ENCODE measurements around the gene ANAPC13. TPM values are rescaled to one million over a fixed set of nuclear protein-coding genes. Genes with fewer than 3 reads are reported as not detected.

The ANAPC13 gene
- total and polyA plus RNA-seq, 2 experiments from 2014 or later, result 119 to 149 TPM

GRCh38 chr3:134441821-134442220, 44.0 kb downstream of the ANAPC13 start:
- H3K4me2 ChIP-seq, result no peak overlapping the region
- no peak for TF ChIP-seq CTCF (IDR thresholded peaks at IDR 0.05; ENCODE audit: poor library complexity)
- H3K79me2 ChIP-seq, result no peaks in the 10 kb centered on the region
- no peak overlapping the region for H2AFZ ChIP-seq
- DNase-seq (ENCODE audit: low spot score), result no peak
- no peak overlapping the region for H3K27ac ChIP-seq
- no peaks in the 10 kb centered on the region for H3K9me3 ChIP-seq (ENCODE audit: low read depth)
- H3K9me2 ChIP-seq (replicated peaks; ENCODE audit: insufficient read depth), result no peaks in the 10 kb centered on the region
- 86% methylated on average over 2 of the region's 2 CpGs for WGBS (ENCODE audit: low lambda C conversion rate, missing lambda C conversion rate)
- no peaks in the 10 kb centered on the region for H3K4me1 ChIP-seq (ENCODE audit: insufficient read depth)
- H3K36me3 ChIP-seq (replicated peaks; ENCODE audit: insufficient read depth, low read depth), result no peaks in the 10 kb centered on the region
- no peaks in the 10 kb centered on the region for H3K27me3 ChIP-seq
- no peak overlapping the region for H3K4me3 ChIP-seq
- no peaks in the 10 kb centered on the region for H4K20me1 ChIP-seq (ENCODE audit: insufficient read depth, poor library complexity, severe bottlenecking)

GRCh38 chr3:134441321-134441720, 44.5 kb downstream of the ANAPC13 start:
- H3K36me3 ChIP-seq (replicated peaks; ENCODE audit: insufficient read depth, low read depth), result no peaks in the 10 kb centered on the region
- H3K9me2 ChIP-seq (replicated peaks; ENCODE audit: insufficient read depth), result no peaks in the 10 kb centered on the region
- H3K4me2 ChIP-seq, result no peak overlapping the region
- H3K4me1 ChIP-seq (ENCODE audit: insufficient read depth), result no peaks in the 10 kb centered on the region
- TF ChIP-seq CTCF (IDR thresholded peaks at IDR 0.05; ENCODE audit: poor library complexity), result no peak
- no peak for TF ChIP-seq EZH2phosphoT487 (IDR thresholded peaks at IDR 0.05; ENCODE audit: low read depth, severe bottlenecking, unreplicated experiment)
- TF ChIP-seq EZH2 (IDR thresholded peaks at IDR 0.05; ENCODE audit: borderline replicate concordance), result no peak
- no peak overlapping the region for H3K27ac ChIP-seq
- H3K79me2 ChIP-seq, result no peaks in the 10 kb centered on the region
- DNase-seq (ENCODE audit: low spot score), result no peak
- H4K20me1 ChIP-seq (ENCODE audit: insufficient read depth, poor library complexity, severe bottlenecking), result no peaks in the 10 kb centered on the region
- H3K4me3 ChIP-seq, result no peak overlapping the region
- no peaks in the 10 kb centered on the region for H3K9me3 ChIP-seq (ENCODE audit: low read depth)
- H3K27me3 ChIP-seq, result no peaks in the 10 kb centered on the region
- 92% methylated on average over 1 of the region's 1 CpG for WGBS (ENCODE audit: low lambda C conversion rate, missing lambda C conversion rate)
- no peak overlapping the region for H2AFZ ChIP-seq

GRCh38 chr3:134437211-134437752, 48.5 kb downstream of the ANAPC13 start:
- TF ChIP-seq EZH2 (IDR thresholded peaks at IDR 0.05; ENCODE audit: borderline replicate concordance), result no peak
- no peak for TF ChIP-seq CTCF (IDR thresholded peaks at IDR 0.05; ENCODE audit: poor library complexity)
- no peak for TF ChIP-seq EZH2phosphoT487 (IDR thresholded peaks at IDR 0.05; ENCODE audit: low read depth, severe bottlenecking, unreplicated experiment)
- Histone ChIP-seq H3K9me2 (replicated peaks; ENCODE audit: insufficient read depth) (no peaks in the 10 kb centered on the region), H3K27me3 (no peaks in the 10 kb centered on the region), H4K20me1 (ENCODE audit: insufficient read depth, poor library complexity, severe bottlenecking) (no peaks in the 10 kb centered on the region), H3K4me1 (ENCODE audit: insufficient read depth) (no peaks in the 10 kb centered on the region), H3K79me2 (no peaks in the 10 kb centered on the region), H3K9me3 (ENCODE audit: low read depth) (no peaks in the 10 kb centered on the region), H3K36me3 (replicated peaks; ENCODE audit: insufficient read depth, low read depth) (no peaks in the 10 kb centered on the region), H3K4me2 (no peak overlapping the region), H2AFZ (no peak overlapping the region), H3K4me3 (no peak overlapping the region), H3K27ac (no peak overlapping the region)
- 75% methylated on average over 3 of the region's 3 CpGs for WGBS (ENCODE audit: low lambda C conversion rate, missing lambda C conversion rate)
- no peak for DNase-seq (ENCODE audit: low spot score)

GRCh38 chr3:134432236-134432635, 53.5 kb downstream of the ANAPC13 start:
- H3K9me3 ChIP-seq (ENCODE audit: low read depth), result no peaks in the 10 kb centered on the region
- H4K20me1 ChIP-seq (ENCODE audit: insufficient read depth, poor library complexity, severe bottlenecking), result no peaks in the 10 kb centered on the region
- 78% methylated on average over 3 of the region's 3 CpGs for whole genome bisulfite sequencing (ENCODE audit: low lambda C conversion rate, missing lambda C conversion rate)
- no peak overlapping the region for H2AFZ ChIP-seq
- no peak for TF ChIP-seq EZH2 (IDR thresholded peaks at IDR 0.05; ENCODE audit: borderline replicate concordance)
- no peak for TF ChIP-seq CTCF (IDR thresholded peaks at IDR 0.05; ENCODE audit: poor library complexity)
- no peak for TF ChIP-seq EZH2phosphoT487 (IDR thresholded peaks at IDR 0.05; ENCODE audit: low read depth, severe bottlenecking, unreplicated experiment)
- H3K27ac ChIP-seq, result no peak overlapping the region
- H3K4me2 ChIP-seq, result no peak overlapping the region
- H3K9me2 ChIP-seq (replicated peaks; ENCODE audit: insufficient read depth), result no peaks in the 10 kb centered on the region
- no peaks in the 10 kb centered on the region for H3K79me2 ChIP-seq
- no peak for DNase-seq (ENCODE audit: low spot score)
- no peaks in the 10 kb centered on the region for H3K36me3 ChIP-seq (replicated peaks; ENCODE audit: insufficient read depth, low read depth)
- no peak overlapping the region for H3K4me3 ChIP-seq
- H3K27me3 ChIP-seq, result no peaks in the 10 kb centered on the region
- H3K4me1 ChIP-seq (ENCODE audit: insufficient read depth), result no peaks in the 10 kb centered on the region

All from hepatocyte (in vitro differentiated cells).